K562 (cell line): ENCODE results near the gene SGTB. TPM values are rescaled to one million over a fixed set of nuclear protein-coding genes. Genes with fewer than 3 reads are reported as not detected.

Experiments
- CEBPG ChIP-seq, 3 experiments: fragments of 200-800 bp in 1 of 3; sonication (Bioruptor generic) in 1 of 3; sonication (generic) in 1 of 3; formaldehyde crosslinking in 1 of 3; IDR thresholded peaks in 2 of 3; conservative IDR thresholded peaks in 1 of 3; 2 replicates each; pipeline versions ENCODE4 v1.6.1 to v1.8.0; 2016 to 2022; ENCODE audit warnings: missing compliant biosample characterization in 2 of 3, missing genetic modification characterization in 2 of 3, mild to moderate bottlenecking in 1 of 3, missing genetic modification reagents in 1 of 3
- ZBTB40 ChIP-seq, 2 experiments: fragments of 450-650 bp in 1 of 2; sonication (generic) in 1 of 2; formaldehyde crosslinking in 1 of 2; IDR thresholded peaks; 2 replicates each; pipeline versions ENCODE4 v1.7.1 to v1.9.0; 2016 to 2022; ENCODE audit warnings: inconsistent platforms in 1 of 2, mild to moderate bottlenecking in 1 of 2, missing genetic modification reagents in 1 of 2
- polyA plus RNA-seq, 8 experiments: library from polyadenylated mRNA; depleted of rRNA in 4 of 8; stranded (reverse) in 5 of 8; unstranded in 3 of 8; fragments of >200 nt; fragmentation: Nextera tagmentation in 2 of 8; fragmentation: Illumina TruSeq in 1 of 8; extraction: Ambion mirVana in 2 of 8; extraction: Trizol in 1 of 8; gene quantifications; 2 replicates each; pipeline versions ENCODE4 v1.2.1 to v1.2.3, GENCODE V29; 2011 to 2014; ENCODE audit warnings: inconsistent platforms in 1 of 8, missing spikeins in 1 of 8
- total RNA-seq, 7 experiments: library from RNA; depleted of rRNA in 6 of 7; stranded (reverse); fragments of >200 nt in 6 of 7; fragmentation: Illumina TruSeq in 2 of 7; extraction: Trizol in 2 of 7; gene quantifications; 2 replicates each; pipeline versions ENCODE4 v1.2.1 to v1.2.3, GENCODE V29; 2011 to 2021; ENCODE audit warnings: low replicate concordance in 1 of 7

Gene SGTB
- total and polyA plus RNA-seq, 9 of the 15 experiments (the other 6 are each of a cell fraction or from before 2014, with no cell fraction given): 1.3 to 8.4 (median 4.8) TPM

DNA sequence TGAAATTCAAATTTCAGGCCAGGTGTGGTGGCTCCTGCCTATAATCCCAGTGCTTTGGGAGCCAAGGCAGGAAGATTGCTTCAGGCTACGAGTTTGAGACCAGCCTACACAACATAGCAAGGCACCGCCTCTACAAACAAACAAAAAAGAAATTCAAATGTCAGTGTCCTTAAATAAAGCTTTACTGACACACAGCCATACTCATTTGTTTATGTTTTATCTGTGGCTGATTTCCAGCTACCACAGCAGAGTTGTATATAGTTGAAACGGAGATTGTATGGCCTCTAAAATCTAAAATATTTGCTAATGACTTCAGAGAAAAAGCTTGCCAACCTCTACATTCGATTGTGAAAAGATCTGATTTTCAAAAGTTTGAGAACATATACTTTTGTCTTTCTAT lies 81.7 kb downstream of the SGTB start (continued):
- TF ChIP-seq ZBTB40 (IDR thresholded peaks at IDR 0.05) (peak; percentile 72), ZBTB40 (CRISPR knock-in tag; IDR thresholded peaks at IDR 0.05) (no peak), CEBPG (CRISPR knock-in tag; IDR thresholded peaks at IDR 0.05) (no peak), CEBPG (tag; conservative IDR thresholded peaks at IDR 0.05 in 1 of 2, IDR thresholded peaks at IDR 0.05 in 1 of 2) (no peak)
